HUES48 (cell line): ENCODE data around the gene ZFP36.

Experiments
- H3K27ac ChIP-seq: one replicate; pipeline ENCODE4 v1.7.0; 2013; ENCODE audit warnings: low read depth, low read length, inconsistent platforms
- H3K27me3 ChIP-seq: 2 replicates; pipeline ENCODE4 v1.6.1; 2013; ENCODE audit warnings: mild to moderate bottlenecking, low read length; ENCODE audit not compliant: control insufficient read depth, insufficient read depth
- H3K36me3 ChIP-seq: 2 replicates; pipeline ENCODE4 v1.6.1; 2013; ENCODE audit warnings: low read length; ENCODE audit not compliant: control insufficient read depth, insufficient read depth
- H3K4me1 ChIP-seq: 2 replicates; pipeline ENCODE4 v1.6.1; 2013; ENCODE audit warnings: mild to moderate bottlenecking, low read length; ENCODE audit not compliant: control insufficient read depth, insufficient read depth
- H3K4me3 ChIP-seq: 2 replicates; pipeline ENCODE4 v1.5.1; 2013; ENCODE audit warnings: mild to moderate bottlenecking, low read depth, low read length
- H3K9ac ChIP-seq: 2 replicates; pipeline ENCODE4 v1.6.1; 2013; ENCODE audit warnings: mild to moderate bottlenecking, low read depth, low read length, moderate library complexity
- H3K9me3 ChIP-seq: 2 replicates; pipeline ENCODE4 v1.6.1; 2013; ENCODE audit warnings: low read length; ENCODE audit not compliant: control insufficient read depth, insufficient read depth

The ZFP36 gene

GRCh38 chr19:39427707-39428106, 21.1 kb downstream of the ZFP36 start:
- H3K4me3 ChIP-seq = no peak overlapping the region
- peaks cover 40% of the 10 kb centered on the region for H3K36me3 ChIP-seq
- H3K27ac ChIP-seq = peak overlapping the region; percentile 94
- H3K9me3 ChIP-seq = no peaks in the 10 kb centered on the region
- H3K4me1 ChIP-seq = peaks cover 29% of the 10 kb centered on the region
- H3K9ac ChIP-seq = no peak overlapping the region
- no peaks in the 10 kb centered on the region for H3K27me3 ChIP-seq

- Histone ChIP-seq H3K36me3 (peaks cover 40% of the 10 kb centered on the region), H3K9ac (peak overlapping the region; percentile 32), H3K4me1 (peaks cover 29% of the 10 kb centered on the region), H3K27ac (peak overlapping the region; percentile 94), H3K27me3 (no peaks in the 10 kb centered on the region), H3K9me3 (no peaks in the 10 kb centered on the region), H3K4me3 (peak overlapping the region; percentile 37)
These were observed 21.9 kb downstream of the ZFP36 start for GRCh38 chr19:39428283-39429112.

- Histone ChIP-seq H3K4me3 (no peak overlapping the region), H3K9me3 (no peaks in the 10 kb centered on the region), H3K4me1 (peaks cover 35% of the 10 kb centered on the region), H3K27ac (peak overlapping the region; percentile 90), H3K36me3 (peaks cover 34% of the 10 kb centered on the region), H3K9ac (peak overlapping the region; percentile 0; the same call in 1 of the 2 replicates), H3K27me3 (no peaks in the 10 kb centered on the region)
These were observed 24.3 kb downstream of the ZFP36 start for GRCh38 chr19:39430675-39431593.

GRCh38 chr19:39432677-39433025, 26.0 kb downstream of the ZFP36 start:
- Histone ChIP-seq H3K36me3 (peaks cover 34% of the 10 kb centered on the region), H3K27ac (peak overlapping the region; percentile 18), H3K4me3 (no peak overlapping the region), H3K9me3 (no peaks in the 10 kb centered on the region), H3K4me1 (peaks cover 30% of the 10 kb centered on the region), H3K9ac (no peak overlapping the region), H3K27me3 (no peaks in the 10 kb centered on the region)

GRCh38 chr19:39433480-39434079, 26.9 kb downstream of the ZFP36 start:
- H3K36me3 ChIP-seq = peaks cover 34% of the 10 kb centered on the region
- peak overlapping the region; percentile 77 for H3K27ac ChIP-seq
- H3K27me3 ChIP-seq = no peaks in the 10 kb centered on the region
- peak overlapping the region; percentile 98; the same call in 1 of the 2 replicates for H3K9ac ChIP-seq
- H3K4me1 ChIP-seq = peaks cover 24% of the 10 kb centered on the region
- peak overlapping the region; percentile 98; the same call in 1 of the 2 replicates for H3K4me3 ChIP-seq
- H3K9me3 ChIP-seq = no peaks in the 10 kb centered on the region

- H3K9ac ChIP-seq = peak overlapping the region; percentile 98
- no peaks in the 10 kb centered on the region for H3K27me3 ChIP-seq
- H3K4me1 ChIP-seq = peaks cover 19% of the 10 kb centered on the region
- peaks cover 34% of the 10 kb centered on the region for H3K36me3 ChIP-seq
- H3K9me3 ChIP-seq = no peaks in the 10 kb centered on the region
- peak overlapping the region; percentile 98 for H3K4me3 ChIP-seq
- H3K27ac ChIP-seq = peak overlapping the region; percentile 77
These were observed 27.8 kb downstream of the ZFP36 start for GRCh38 chr19:39434123-39435076.

GRCh38 chr19:39435499-39436349, 29.1 kb downstream of the ZFP36 start, which contains the start of gene RPS16:
RPS16 (minus strand) TSS chr19:39435949; CDS start chr19:39435895, 54 bp downstream.
- peaks cover 15% of the 10 kb centered on the region for H3K4me1 ChIP-seq
- H3K27ac ChIP-seq = peak within 1 kb of the TSS; percentile 91
- H3K9ac ChIP-seq = peak within 1 kb of the TSS; percentile 98
- peak within 1 kb of the TSS; percentile 98 for H3K4me3 ChIP-seq
- peaks cover 34% of the 10 kb centered on the region for H3K36me3 ChIP-seq
- no peaks in the 10 kb centered on the region for H3K9me3 ChIP-seq
- H3K27me3 ChIP-seq = no peaks in the 10 kb centered on the region

- H3K9me3 ChIP-seq = no peaks in the 10 kb centered on the region
- H3K36me3 ChIP-seq = peaks cover 34% of the 10 kb centered on the region
- H3K4me3 ChIP-seq = peak overlapping the region; percentile 98
- no peaks in the 10 kb centered on the region for H3K27me3 ChIP-seq
- H3K27ac ChIP-seq = peak overlapping the region; percentile 91
- peak overlapping the region; percentile 72 for H3K9ac ChIP-seq
- peaks cover 10% of the 10 kb centered on the region; the same call in 1 of the 2 replicates for H3K4me1 ChIP-seq
These were observed 29.7 kb downstream of the ZFP36 start for GRCh38 chr19:39436350-39436716.

- no peak overlapping the region for H3K4me3 ChIP-seq
- H3K9me3 ChIP-seq = no peaks in the 10 kb centered on the region
- H3K4me1 ChIP-seq = peaks cover 10% of the 10 kb centered on the region; the same call in 1 of the 2 replicates
- no peak overlapping the region for H3K9ac ChIP-seq
- H3K27me3 ChIP-seq = no peaks in the 10 kb centered on the region
- no peak overlapping the region for H3K27ac ChIP-seq
- H3K36me3 ChIP-seq = peaks cover 18% of the 10 kb centered on the region
These were observed 31.8 kb downstream of the ZFP36 start for GRCh38 chr19:39438270-39438934.
